NCI-H446 (cell line): ENCODE results near the gene CHD5.
A peak's percentile ranks its signal among the peaks of the same experiment; 100 is the strongest.
"Not testable (repeated sequence)": the region's sequence is repeated elsewhere in the genome, so short reads cannot be mapped to it uniquely, and the experiment has no call there.

ENCODE experiments used
- DNase-seq, 2 experiments: peaks; one replicate each; lab custom pipeline; 2025; lab: John Stamatoyannopoulos, UW

Gene CHD5

DNA sequence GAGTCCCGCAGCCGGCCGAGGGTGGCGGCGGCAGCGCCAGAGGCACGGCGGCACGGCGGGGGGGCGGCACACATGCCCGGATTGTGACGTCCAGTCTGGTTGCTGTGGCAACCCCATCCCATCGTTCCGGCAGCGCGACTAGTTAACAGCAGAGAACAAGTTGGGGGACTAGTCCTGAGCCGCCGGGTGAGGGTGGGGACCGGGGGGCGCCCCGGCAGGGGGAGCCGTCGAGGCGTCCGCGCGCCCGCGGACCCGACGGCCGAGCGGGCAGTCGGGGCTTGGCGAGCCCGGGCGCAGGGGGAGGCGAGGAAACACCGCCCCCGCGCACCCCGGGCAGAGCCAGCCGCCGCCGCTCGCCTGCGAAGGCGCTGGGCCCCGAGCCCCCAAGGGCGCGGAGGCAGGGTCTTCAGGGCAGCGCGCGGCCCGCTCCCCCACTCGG is at the start of gene CHD5:
TSS of gene CHD5 (minus strand) at position 54 of the 439 bp plus-strand sequence. CDS start 298 bp downstream, outside the sequence.
- DNase-seq: peak; percentile 38 to 53

- no peak for DNase-seq
These were observed 45.5 kb upstream of the CHD5 start for GRCh38 chr1:6225651-6226050.

DNA sequence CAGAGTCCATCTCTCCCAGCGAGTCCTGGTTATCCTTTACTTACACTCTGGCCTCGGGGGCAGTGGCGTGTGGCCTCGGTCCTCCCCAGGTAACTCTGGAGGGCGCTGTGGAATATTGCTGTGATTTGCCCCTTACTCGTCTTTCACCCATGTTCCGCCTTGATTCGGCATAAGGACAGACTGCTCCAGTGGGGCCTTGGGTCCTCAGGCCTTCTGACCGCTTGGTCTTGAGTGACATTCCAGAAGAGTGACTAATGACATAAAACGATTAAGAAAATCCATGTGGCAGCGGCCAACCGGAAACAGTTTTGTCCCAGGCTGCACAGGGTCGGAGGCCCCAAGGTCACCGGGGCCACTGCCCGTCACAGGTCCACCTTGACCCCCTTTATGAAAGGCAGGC is 44.6 kb upstream of the CHD5 start:
- DNase-seq: no peak

- no peak for DNase-seq
These were observed 43.5 kb upstream of the CHD5 start for GRCh38 chr1:6223617-6224016.

- DNase-seq: no peak
These were observed 42.5 kb upstream of the CHD5 start for GRCh38 chr1:6222636-6223035.

DNA sequence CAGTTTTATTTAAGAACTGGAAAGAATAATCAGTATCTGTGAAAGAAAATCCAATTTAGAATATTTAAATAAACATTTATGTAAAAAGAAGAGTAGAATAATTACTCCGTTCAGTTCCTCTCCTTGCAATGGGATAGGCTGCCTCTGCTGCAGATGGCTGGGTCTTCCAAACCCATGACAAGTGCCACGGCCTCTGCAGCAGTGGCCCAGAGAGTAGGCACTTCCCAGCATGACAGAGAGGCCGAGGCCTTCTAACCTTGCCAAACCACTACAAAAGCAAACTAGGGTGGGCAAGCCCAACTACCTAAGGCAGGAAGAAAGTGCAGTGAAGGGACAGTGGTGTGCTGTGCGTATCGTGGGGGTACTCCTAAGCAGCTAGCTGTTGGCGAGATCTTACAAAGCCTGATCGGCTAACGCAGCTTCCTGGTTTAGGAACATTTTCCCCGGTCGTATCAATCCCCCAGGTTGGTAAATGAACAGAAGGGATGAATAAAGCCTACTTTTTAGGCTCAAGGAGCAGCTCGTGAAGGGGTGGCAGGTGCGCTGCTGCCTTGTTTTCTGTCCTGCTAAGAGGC is 41.2 kb upstream of the CHD5 start:
- no peak for DNase-seq

GRCh38 chr1:6220236-6220635 is 40.1 kb upstream of the CHD5 start:
- no peak for DNase-seq

DNA sequence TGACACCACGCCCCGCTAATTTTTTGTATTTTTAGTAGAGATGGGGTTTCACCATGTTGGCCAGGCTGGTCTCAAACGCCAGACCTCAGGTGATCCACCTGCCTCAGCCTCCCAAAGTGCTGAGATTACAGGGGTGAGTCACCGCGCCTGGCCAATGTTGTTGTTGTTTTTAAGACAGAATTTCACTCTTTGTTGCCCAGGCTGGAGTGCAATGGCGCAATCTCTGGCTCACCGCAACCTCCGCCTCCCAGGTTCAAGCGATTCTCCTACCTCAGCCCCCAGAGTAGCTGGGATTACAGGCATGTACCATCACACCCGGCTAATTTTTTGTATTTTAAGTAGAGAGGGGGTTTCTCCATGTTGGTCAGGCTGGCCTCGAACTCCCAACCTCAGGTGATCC is 39.5 kb upstream of the CHD5 start:
- not testable (repeated sequence) for DNase-seq

GRCh38 chr1:6218375-6219164 is 38.4 kb upstream of the CHD5 start:
- DNase-seq: no peak

- no peak for DNase-seq
These were observed 32.3 kb upstream of the CHD5 start for GRCh38 chr1:6212193-6212959.

DNA sequence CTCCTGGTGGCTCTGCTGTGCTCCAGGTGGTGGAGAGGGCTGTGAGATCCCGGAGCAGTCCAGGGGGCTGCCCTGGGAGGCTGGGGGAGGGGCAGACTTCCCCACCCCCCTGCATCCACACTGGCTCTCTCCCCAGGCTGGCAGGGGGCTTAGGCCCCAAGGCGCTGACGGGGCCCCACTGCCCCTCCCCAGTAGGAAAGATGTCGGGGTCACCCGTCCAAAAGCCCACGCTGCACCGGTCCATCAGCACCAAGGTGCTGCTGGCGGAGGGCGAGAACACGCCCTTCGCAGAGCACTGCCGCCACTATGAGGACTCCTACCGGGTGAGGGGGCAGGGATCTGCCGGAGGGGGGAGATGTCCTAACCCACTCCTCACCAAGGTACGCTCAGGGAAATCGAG is 31.6 kb upstream of the CHD5 start:
- DNase-seq: no peak

GRCh38 chr1:6210591-6211355 is 30.7 kb upstream of the CHD5 start:
- no peak for DNase-seq

DNA sequence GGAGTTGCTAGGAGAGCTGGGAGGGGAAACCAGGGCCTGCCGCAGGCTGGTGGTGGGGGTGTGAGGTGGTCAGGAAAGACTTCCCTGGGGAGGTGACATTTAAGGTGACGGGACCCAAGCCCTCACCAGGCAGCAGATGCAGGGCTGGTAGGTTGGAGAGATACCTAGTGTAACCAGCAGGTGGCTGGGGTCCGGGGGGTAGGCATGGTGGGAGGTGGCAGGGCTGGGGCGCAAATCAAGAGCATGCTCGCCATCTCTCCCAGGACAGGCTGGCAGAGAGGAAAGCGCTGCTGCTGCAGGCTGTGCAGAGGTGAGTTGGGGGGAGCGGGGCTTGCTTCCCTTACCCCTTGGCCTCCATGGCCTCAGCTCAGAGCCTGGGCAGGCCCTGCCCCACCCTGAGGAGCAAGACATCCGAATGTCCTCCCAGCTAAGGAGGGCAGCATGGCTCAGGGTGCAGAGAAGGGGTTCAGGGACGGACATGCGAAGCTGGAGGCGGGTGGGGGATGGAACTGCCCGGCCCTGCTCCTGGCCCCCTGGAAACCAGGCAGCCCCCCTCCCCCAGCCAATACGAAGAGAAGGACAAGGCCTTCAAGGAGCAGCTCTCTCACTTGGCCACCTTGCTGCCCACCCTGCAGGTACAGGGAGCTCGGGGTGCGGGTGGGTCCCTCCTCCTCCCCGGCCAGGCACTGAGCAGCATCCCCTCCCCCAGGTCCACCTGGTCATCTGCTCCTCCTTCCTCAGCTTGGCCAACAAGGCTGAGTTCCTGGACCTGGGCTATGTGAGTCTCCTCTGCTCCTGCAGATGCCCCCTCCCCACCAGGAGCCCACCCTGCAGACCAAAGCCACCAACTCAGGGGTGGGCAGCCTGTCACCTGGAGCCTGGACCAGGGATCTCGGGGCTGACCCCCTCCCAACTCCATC is 29.8 kb upstream of the CHD5 start:
- no peak for DNase-seq

DNA sequence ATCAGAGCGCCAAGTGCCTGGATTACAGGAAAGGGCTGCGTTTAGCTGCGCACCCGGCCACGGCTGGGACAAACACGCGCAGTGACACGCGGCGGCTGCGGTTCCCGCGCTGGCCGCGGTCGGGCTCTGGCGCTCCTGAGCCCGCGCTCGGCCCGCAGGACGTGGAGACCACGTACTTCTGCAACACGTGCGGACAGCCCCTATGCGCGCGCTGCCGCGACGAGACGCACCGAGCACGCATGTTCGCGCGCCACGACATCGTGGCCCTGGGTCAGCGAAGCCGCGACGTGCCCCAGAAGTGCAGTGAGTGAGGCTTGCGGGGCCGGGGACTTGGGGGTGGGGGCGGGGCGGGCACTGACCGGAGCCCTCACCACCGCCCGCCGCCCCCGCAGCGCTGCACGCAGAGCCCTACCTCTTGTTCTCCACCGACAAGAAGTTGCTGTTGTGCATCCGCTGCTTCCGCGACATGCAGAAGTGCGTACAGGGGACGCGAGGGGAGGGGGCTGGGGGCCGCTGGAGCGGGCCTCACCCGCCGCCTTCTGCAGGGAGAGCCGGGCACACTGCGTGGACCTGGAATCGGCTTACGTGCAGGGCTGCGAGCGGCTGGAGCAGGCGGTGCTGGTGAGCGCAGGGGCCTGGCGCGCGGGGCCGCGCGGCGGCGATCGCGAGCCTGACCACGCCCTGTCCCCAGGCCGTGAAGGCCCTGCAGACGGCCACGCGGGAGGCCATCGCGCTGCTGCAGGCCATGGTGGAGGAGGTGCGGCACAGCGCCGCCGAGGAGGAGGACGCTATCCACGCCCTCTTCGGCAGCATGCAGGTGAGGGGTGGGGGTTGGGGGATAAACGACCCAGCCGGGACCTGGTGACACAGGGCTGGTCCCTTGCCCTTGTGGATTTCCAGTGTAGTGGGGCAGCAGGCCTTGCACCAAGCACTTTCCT is 28.9 kb upstream of the CHD5 start:
- no peak for DNase-seq

DNA sequence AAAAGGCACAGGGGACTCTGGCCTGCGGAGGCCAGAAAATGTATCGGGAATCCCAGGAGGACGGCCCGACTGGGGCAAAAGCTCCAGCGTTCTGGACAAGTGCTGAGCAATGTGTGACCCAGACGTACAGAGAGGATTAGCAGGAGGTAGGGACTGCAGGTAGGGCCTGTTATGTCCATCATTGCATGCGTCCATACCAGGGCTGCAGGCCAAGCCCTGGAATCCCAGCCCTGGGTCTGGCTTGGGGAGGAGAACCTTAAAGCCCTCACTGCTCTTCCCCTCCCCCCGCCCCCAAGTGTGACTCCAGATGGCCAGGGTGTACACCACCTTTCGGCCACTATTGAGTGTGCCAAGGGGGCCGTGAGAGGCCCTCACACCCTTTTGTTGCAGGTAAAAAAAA is 27.8 kb upstream of the CHD5 start:
- no peak for DNase-seq

DNA sequence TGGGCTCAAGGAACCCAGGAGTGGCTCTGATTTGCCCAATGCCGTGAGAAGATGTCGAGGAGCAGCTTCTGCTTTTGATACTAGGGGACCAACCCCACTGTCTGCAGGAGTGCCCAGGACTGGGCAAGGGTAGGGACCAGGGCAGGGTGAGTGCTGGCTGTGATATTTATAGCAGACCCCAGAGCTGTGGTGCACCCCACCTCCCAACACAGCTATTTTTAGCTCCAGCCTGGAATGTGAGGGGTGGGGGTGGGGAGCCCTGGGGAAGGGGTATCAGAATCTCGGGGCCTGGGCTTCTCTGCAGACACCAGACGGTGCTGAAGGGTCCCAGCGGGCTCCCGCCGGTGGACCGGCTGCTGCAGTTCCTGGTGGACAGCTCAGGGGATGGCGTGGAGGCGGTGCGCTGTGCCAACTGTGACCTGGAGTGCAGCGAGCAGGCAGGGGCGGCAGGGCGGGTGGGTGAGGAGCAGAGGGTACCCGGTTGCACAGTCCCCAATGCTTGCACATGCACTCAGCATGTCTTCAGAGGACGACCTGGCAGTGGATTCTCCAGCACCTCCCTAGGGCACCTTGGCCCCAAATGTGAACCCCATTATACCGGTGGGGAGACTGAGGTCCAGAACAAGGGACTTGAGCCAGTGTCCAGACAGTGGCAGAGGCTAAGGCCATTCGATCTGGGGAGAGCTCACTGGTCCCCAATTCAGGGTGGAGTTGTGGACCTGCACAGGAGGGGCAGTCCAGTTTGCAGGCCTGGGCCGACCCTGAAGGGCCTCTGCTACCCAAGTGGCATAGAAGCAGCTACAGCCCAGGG is 27.2 kb upstream of the CHD5 start:
- DNase-seq: no peak

DNA sequence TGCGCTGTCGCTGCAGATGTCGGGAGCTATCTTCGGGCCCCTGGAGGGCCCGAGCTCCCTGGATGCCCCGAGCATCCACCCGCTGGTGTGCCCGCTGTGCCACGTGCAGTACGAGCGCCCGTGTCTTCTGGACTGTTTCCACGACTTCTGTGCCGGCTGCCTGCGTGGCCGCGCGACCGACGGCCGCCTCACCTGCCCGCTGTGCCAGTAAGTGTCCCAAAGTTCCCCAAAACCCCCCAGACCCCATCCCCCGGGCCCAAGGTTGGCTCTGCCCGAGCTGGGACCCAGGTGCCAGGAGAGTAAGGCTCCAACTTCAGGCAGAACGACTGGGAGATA is 26.4 kb upstream of the CHD5 start:
- DNase-seq: no peak

DNA sequence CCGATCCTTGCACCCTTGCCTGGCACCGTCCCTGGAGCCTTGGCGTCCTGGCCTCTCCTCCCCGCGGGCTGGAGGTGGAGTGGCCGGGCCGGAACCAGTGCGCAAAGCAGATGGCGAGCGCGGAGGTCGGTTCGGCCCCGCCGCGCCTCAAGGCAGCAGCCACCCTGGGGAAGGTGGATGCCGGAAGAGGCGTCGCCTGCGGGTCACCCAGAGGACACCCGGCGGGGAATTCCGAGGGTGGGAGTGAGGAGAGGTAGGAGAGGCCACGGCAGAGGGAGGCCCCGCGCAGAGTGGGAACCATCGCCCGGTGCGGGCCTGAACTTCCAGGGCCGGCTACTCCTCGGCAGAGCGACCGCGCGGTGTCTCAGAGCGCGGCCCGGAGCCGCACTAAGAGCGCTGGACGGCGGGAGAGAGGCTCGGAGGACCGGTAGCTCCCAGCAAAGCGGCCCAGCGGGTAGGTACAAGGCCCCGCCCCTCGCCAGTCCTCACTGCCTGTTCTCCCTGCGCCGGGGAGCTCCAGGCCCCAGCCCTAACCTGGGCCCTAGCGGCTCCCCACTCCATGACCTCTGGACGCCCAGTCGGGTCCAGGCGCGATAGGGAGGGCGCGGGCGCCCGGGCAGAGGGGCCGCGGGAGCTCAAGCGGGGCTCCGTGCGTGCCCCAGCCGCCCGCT is 25.9 kb upstream of the CHD5 start, which contains the start of gene RNF207:
TSS of gene RNF207 (plus strand) at position 271 of the 671 bp plus-strand sequence. CDS start 417 bp downstream, outside the sequence.
- no peak for DNase-seq

- no peak for DNase-seq
These were observed 22.1 kb upstream of the CHD5 start for GRCh38 chr1:6202256-6202655.
